Liver (tissue), 9 donors: ENCODE results near the gene KCNN3. TPM values are rescaled to one million over a fixed set of nuclear protein-coding genes. Genes with fewer than 3 reads are reported as not detected.

Experiments
- DNase-seq: peaks from one replicate; pipeline ENCODE4 v3.0.0-alpha.2; 2017; ENCODE audit warnings: low spot score
- H3K27ac ChIP-seq, 2 donors: one replicate each; pipeline ENCODE4 v1.7.0; 2013; ENCODE audit warnings: inconsistent platforms in 2 of 2, low read length in 2 of 2, control low read depth in 1 of 2, low read depth in 1 of 2, mild to moderate bottlenecking in 1 of 2
- H3K27me3 ChIP-seq, 4 donors: one replicate each; pipeline versions ENCODE4 v1.6.1 to v1.7.0; 2013; ENCODE audit warnings: low read length in 3 of 4, inconsistent platforms in 1 of 4, mild to moderate bottlenecking in 1 of 4, moderate library complexity in 1 of 4; ENCODE audit not compliant: control insufficient read depth in 4 of 4, insufficient read depth in 4 of 4
- H3K36me3 ChIP-seq, 4 donors: one replicate each; pipeline versions ENCODE4 v1.6.1 to v1.7.0; 2013; ENCODE audit warnings: low read length in 3 of 4, mild to moderate bottlenecking in 3 of 4, low read depth in 1 of 4, moderate library complexity in 1 of 4; ENCODE audit not compliant: control insufficient read depth in 4 of 4, insufficient read depth in 3 of 4
- H3K4me1 ChIP-seq, 4 donors: one replicate each; pipeline versions ENCODE4 v1.6.1 to v1.7.0; 2013; ENCODE audit warnings: low read length in 3 of 4, mild to moderate bottlenecking in 3 of 4, moderate library complexity in 1 of 4; ENCODE audit not compliant: control insufficient read depth in 4 of 4, insufficient read depth in 4 of 4
- H3K4me3 ChIP-seq, 3 donors: one replicate each; pipeline versions ENCODE4 v1.6.1 to v1.7.0; 2013; ENCODE audit warnings: low read length in 3 of 3, control low read depth in 1 of 3, low read depth in 1 of 3, mild to moderate bottlenecking in 1 of 3
- H3K9ac ChIP-seq, 2 donors: one replicate each; pipeline ENCODE4 v1.7.0; 2013; ENCODE audit warnings: low read length in 2 of 2, mild to moderate bottlenecking in 2 of 2, moderate library complexity in 2 of 2, control low read depth in 1 of 2, low read depth in 1 of 2
- H3K9me3 ChIP-seq, 4 donors: one replicate each; pipeline versions ENCODE4 v1.6.1 to v1.7.0; 2013; ENCODE audit warnings: low read length in 3 of 4; ENCODE audit not compliant: control insufficient read depth in 4 of 4
- EGR1 ChIP-seq, 2 donors: IDR thresholded peaks; 2 replicates each; pipeline ENCODE4 v1.6.1; 2016 to 2018; ENCODE audit warnings: antibody characterized with exemption in 2 of 2, low read depth in 2 of 2
- FOXA1 ChIP-seq: IDR thresholded peaks from 2 replicates; pipeline ENCODE4 v1.6.1; 2016; ENCODE audit warnings: antibody characterized with exemption
- FOXA2 ChIP-seq: IDR thresholded peaks from 2 replicates; pipeline ENCODE4 v1.6.1; 2016; ENCODE audit warnings: antibody characterized with exemption
- HNF4A ChIP-seq, 2 donors: conservative IDR thresholded peaks; 2 replicates each; pipeline ENCODE4 v1.6.1; 2016; ENCODE audit warnings: antibody characterized with exemption in 2 of 2, mild to moderate bottlenecking in 2 of 2
- JUND ChIP-seq, 2 donors: IDR thresholded peaks; 2 replicates each; pipeline ENCODE4 v1.6.1; 2016; ENCODE audit warnings: antibody characterized with exemption in 2 of 2
- RAD21 ChIP-seq, 2 donors: IDR thresholded peaks; 2 replicates each; pipeline ENCODE4 v1.6.1; 2016; ENCODE audit warnings: antibody characterized with exemption in 2 of 2, mild to moderate bottlenecking in 2 of 2
- SP1 ChIP-seq: IDR thresholded peaks from 2 replicates; pipeline ENCODE4 v1.6.1; 2018; ENCODE audit warnings: antibody characterized with exemption, mild to moderate bottlenecking
- YY1 ChIP-seq: IDR thresholded peaks from 2 replicates; pipeline ENCODE4 v1.6.1; 2016; ENCODE audit warnings: antibody characterized with exemption, mild to moderate bottlenecking
- WGBS: extraction: QIAGEN DNeasy Blood & Tissue Kit; methylation state at CpG from one replicate; pipeline ENCODE4 v1.1.7; 2013; 5-methylcytosine and 5-hydroxymethylcytosine counted together
- polyA plus RNA-seq, 2 donors: library from polyadenylated mRNA; stranded (reverse) in 1 of 2; unstranded in 1 of 2; fragments of 200-250 nt in 1 of 2; fragments of >200 nt in 1 of 2; fragmentation: Nextera tagmentation in 1 of 2; extraction: Ambion mirVana in 1 of 2; gene quantifications; one replicate each; pipeline versions ENCODE4 v1.2.1 to v1.2.3, GENCODE V29; 2013 to 2015
- total RNA-seq, 2 donors: library from RNA; depleted of rRNA; stranded (reverse); fragments of >200 nt; gene quantifications; one replicate each; pipeline ENCODE4 v1.2.3, GENCODE V29; 2014
- TF ChIP-seq, protein P1 (sequence below): IDR thresholded peaks from 2 replicates; pipeline ENCODE4 v1.6.1; 2016; ENCODE audit warnings: antibody characterized with exemption
- TF ChIP-seq, protein P2 (sequence below): fragments of 150-350 bp; IDR thresholded peaks from 2 replicates; pipeline ENCODE4 v1.5.1; 2017; ENCODE audit warnings: improper control_type of control experiment, low read depth, low read length; ENCODE audit not compliant: missing input control
- TF ChIP-seq, protein P3 (sequence below): IDR thresholded peaks from 2 replicates; pipeline ENCODE4 v1.6.1; 2016; ENCODE audit warnings: antibody characterized with exemption
- TF ChIP-seq, protein P4 (sequence below): IDR thresholded peaks from 2 replicates; pipeline ENCODE4 v1.6.1; 2016; ENCODE audit warnings: antibody characterized with exemption, mild to moderate bottlenecking
- donor health status: healthy.
- donor health status: healthy.
- donor health status: healthy.
- donor health status: healthy.
- donor health status: healthy.

The KCNN3 gene
- total and polyA plus RNA-seq, 4 donors: 0.09 to 0.68 (median 0.15) TPM

DNA sequence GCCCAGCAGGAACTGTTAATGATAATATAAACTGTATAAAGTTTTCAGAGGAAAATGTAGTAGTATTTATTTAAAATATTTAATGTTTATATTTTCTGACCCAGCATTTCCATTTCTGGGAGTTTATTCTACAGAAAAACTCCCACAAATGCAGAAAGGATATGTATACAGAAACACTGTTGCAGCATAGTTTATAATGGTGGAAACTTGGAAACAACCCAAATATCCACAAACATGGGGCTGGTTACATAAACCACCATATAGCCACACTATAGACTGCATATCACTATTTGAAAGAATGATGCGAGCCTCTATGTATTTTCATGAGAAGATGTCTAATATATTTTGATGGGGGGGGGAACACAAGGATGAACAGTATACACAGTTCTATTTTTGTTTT, 31.5 kb upstream of the KCNN3 start:
- H3K4me3 ChIP-seq: no peak overlapping the region
- WGBS: 91% methylated on average over 1 of the region's 1 CpG
- no peaks in the 10 kb centered on the region for H3K4me1 ChIP-seq
- DNase-seq: no peak
- TF ChIP-seq FOXA1 (no peak), RAD21 (IDR thresholded peaks at IDR 0.05) (no peak)
- H3K36me3 ChIP-seq: no peaks in the 10 kb centered on the region
- no peaks in the 10 kb centered on the region for H3K27me3 ChIP-seq
- no peak overlapping the region for H3K27ac ChIP-seq
- H3K9me3 ChIP-seq: no peaks in the 10 kb centered on the region
- H3K9ac ChIP-seq: no peak overlapping the region

DNA sequence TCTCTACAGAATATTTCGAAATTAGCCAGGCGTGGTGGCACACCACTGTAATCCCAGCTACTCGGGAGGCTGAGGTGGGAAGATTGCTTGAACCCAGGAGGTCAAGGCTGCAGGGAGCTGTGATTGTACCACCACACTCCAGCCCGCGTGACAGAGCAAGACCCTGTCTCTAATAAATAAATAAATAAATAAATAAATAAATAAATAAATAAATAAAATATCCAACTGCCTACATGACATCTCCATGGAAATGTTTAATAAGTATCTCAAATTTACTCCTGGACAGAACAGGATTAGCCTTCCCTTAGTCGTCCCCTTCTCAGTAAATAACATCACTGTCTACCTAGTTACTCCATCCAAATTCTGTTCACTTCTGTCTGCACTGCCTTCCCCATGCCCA, 29.0 kb upstream of the KCNN3 start:
- no peak overlapping the region for H3K27ac ChIP-seq
- H3K36me3 ChIP-seq: no peaks in the 10 kb centered on the region
- WGBS: 95% methylated on average over 6 of the region's 6 CpGs
- TF ChIP-seq, protein P1, sequence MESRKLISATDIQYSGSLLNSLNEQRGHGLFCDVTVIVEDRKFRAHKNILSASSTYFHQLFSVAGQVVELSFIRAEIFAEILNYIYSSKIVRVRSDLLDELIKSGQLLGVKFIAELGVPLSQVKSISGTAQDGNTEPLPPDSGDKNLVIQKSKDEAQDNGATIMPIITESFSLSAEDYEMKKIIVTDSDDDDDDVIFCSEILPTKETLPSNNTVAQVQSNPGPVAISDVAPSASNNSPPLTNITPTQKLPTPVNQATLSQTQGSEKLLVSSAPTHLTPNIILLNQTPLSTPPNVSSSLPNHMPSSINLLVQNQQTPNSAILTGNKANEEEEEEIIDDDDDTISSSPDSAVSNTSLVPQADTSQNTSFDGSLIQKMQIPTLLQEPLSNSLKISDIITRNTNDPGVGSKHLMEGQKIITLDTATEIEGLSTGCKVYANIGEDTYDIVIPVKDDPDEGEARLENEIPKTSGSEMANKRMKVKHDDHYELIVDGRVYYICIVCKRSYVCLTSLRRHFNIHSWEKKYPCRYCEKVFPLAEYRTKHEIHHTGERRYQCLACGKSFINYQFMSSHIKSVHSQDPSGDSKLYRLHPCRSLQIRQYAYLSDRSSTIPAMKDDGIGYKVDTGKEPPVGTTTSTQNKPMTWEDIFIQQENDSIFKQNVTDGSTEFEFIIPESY: no peak
- no peak for TF ChIP-seq HNF4A (conservative IDR thresholded peaks at IDR 0.05)
- TF ChIP-seq YY1: no peak
- TF ChIP-seq, protein P2, sequence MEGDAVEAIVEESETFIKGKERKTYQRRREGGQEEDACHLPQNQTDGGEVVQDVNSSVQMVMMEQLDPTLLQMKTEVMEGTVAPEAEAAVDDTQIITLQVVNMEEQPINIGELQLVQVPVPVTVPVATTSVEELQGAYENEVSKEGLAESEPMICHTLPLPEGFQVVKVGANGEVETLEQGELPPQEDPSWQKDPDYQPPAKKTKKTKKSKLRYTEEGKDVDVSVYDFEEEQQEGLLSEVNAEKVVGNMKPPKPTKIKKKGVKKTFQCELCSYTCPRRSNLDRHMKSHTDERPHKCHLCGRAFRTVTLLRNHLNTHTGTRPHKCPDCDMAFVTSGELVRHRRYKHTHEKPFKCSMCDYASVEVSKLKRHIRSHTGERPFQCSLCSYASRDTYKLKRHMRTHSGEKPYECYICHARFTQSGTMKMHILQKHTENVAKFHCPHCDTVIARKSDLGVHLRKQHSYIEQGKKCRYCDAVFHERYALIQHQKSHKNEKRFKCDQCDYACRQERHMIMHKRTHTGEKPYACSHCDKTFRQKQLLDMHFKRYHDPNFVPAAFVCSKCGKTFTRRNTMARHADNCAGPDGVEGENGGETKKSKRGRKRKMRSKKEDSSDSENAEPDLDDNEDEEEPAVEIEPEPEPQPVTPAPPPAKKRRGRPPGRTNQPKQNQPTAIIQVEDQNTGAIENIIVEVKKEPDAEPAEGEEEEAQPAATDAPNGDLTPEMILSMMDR: no peak
- TF ChIP-seq EGR1 (IDR thresholded peaks at IDR 0.05; ENCODE audit: low read depth in 2 of 2): no peak
- no peak for TF ChIP-seq FOXA2
- TF ChIP-seq, protein P3, sequence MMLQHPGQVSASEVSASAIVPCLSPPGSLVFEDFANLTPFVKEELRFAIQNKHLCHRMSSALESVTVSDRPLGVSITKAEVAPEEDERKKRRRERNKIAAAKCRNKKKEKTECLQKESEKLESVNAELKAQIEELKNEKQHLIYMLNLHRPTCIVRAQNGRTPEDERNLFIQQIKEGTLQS: no peak
- TF ChIP-seq, protein P4, sequence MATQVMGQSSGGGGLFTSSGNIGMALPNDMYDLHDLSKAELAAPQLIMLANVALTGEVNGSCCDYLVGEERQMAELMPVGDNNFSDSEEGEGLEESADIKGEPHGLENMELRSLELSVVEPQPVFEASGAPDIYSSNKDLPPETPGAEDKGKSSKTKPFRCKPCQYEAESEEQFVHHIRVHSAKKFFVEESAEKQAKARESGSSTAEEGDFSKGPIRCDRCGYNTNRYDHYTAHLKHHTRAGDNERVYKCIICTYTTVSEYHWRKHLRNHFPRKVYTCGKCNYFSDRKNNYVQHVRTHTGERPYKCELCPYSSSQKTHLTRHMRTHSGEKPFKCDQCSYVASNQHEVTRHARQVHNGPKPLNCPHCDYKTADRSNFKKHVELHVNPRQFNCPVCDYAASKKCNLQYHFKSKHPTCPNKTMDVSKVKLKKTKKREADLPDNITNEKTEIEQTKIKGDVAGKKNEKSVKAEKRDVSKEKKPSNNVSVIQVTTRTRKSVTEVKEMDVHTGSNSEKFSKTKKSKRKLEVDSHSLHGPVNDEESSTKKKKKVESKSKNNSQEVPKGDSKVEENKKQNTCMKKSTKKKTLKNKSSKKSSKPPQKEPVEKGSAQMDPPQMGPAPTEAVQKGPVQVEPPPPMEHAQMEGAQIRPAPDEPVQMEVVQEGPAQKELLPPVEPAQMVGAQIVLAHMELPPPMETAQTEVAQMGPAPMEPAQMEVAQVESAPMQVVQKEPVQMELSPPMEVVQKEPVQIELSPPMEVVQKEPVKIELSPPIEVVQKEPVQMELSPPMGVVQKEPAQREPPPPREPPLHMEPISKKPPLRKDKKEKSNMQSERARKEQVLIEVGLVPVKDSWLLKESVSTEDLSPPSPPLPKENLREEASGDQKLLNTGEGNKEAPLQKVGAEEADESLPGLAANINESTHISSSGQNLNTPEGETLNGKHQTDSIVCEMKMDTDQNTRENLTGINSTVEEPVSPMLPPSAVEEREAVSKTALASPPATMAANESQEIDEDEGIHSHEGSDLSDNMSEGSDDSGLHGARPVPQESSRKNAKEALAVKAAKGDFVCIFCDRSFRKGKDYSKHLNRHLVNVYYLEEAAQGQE: no peak
- TF ChIP-seq JUND (IDR thresholded peaks at IDR 0.05): no peak
- no peak for TF ChIP-seq SP1
- no peak overlapping the region for H3K9ac ChIP-seq
- DNase-seq: no peak
- H3K4me3 ChIP-seq: no peak overlapping the region
- H3K27me3 ChIP-seq: no peaks in the 10 kb centered on the region
- no peaks in the 10 kb centered on the region for H3K4me1 ChIP-seq
- H3K9me3 ChIP-seq: no peaks in the 10 kb centered on the region
